NCI-H1930 (cell line): ENCODE results near the gene ANTXR1.

Experiments
- DNase-seq, 2 experiments: peaks; one replicate each; lab custom pipeline; 2025; lab: John Stamatoyannopoulos, UW

The ANTXR1 gene

DNA sequence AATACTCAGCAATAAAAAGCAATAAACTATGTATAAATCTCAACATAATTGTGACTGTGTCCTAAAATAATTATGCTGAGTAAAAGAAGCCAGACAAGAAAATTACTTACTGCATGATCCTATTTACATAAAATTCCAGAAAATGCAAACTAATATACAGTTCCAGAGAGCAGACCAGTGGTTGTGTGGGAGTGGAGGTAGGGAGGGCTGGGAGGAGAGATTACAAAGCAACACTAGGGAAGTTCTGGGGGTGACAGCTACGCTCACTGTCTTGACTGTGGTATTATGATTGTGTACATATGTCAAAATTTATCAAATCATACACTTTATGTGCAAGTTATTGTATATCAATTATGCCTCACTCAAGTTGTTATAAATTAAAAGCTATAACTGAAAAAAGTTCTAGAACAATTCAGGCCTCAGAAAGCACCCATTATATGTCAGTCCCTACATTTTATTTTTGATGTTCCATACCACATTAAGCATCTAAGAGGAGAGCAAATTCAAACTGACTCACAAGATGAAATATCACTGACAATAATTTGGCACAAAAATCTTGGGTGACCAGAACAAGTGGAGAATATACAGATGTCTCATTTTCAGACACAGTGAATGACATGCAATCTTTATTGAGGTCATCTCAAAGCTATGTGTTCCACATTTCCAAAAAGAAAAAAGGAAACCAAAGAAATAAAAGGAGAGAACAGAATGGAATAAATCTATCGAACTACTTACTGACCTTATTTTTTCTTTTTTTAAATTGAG, 85.1 kb downstream of the ANTXR1 start:
- DNase-seq: no peak

DNA sequence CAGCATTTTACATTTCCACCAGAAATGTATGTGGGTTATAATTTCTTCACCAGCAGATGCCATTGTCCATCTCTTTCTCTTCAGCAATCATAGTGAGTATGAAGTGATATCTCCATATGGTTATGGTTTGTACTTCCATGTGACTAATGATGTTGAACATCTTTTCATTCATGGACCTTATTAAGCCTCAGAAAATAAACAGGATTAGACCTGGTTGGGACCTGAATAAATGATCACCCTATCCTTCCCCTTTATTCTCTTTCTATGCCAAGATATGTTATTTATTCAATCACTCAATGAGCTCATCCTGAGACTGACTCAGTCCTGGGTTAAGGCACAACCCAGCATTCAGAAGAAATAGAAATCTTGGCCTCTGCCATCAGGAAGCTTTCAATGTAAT, 86.6 kb downstream of the ANTXR1 start:
- no peak for DNase-seq

- no peak for DNase-seq
These were observed 87.3 kb downstream of the ANTXR1 start for GRCh38 chr2:69100220-69100723.

GRCh38 chr2:69102041-69102593, 89.1 kb downstream of the ANTXR1 start:
- no peak for DNase-seq

DNA sequence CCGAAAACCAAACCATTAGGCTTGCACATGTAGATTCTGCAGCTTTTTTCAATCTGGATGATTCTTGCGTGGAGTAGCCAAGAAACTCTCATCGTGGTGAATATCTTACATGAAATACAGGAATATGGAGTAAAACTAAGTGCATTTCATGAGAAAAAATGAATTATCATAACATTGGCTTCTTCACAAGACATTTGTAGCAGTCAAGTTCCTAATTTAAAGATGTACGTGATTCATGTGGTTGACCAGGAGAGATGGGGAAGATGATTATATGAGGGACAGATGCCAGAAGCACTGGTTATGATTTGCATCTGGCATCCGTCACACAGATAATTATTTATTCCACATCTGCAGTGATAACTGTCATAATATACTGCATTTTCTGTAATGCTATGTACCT, 90.4 kb downstream of the ANTXR1 start:
- DNase-seq: no peak

DNA sequence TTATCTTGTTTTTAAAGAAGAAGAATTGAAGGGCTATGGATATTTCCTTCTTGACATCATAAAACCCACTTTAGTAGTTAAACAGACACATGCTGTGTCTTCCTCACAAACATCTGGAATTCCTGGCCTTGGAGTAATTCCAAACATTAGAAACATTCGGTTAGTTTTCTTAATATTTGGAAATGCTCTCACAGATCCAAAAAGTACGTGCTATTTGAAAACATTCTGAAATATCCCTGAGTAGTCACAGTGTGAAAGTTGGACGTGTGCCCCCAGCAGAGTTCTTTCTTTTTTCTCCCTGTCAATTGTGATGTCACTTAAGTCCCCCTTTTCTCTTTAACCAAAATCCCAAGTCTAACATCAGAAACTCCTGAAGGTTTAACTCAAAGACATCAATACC, 91.3 kb downstream of the ANTXR1 start:
- DNase-seq: no peak

- DNase-seq: no peak
These were observed 96.3 kb downstream of the ANTXR1 start for GRCh38 chr2:69109255-69109654.

DNA sequence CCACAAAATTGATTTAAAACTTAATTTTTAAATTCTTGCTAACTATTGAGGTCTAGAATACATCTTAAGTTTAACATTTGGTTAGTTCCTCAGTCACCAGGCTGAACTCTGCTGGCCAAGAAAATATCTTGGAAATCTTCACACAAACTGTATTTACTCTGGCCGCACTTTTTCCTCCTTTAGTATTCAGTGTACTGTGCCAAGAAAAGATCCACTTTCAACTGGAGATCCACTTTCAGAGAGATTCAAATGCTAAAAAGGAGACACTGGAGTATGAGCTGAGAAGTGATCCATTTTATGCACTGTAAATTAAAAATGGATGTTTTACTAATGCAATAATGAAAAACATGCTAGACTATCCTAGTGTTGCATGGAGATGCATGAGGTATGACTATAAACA, 98.1 kb downstream of the ANTXR1 start:
- DNase-seq: no peak

DNA sequence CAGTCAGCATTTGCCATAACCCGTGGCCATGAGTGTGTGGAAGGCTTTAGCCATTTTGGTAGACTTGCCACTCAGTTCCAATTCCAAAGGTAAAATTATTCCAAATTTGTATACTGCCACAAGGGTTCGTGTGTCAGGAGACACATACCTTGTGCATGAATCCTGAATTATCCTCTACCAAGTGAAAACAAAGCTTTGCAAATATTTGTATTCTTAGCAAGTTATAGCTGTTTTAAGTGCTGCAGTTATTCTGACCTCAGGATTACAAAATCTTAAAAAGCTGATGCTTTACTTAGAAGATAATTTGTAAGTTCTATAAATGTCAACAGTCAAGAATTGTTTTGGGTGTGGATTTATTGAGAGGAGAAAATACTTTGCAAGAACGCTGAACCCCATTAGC, 100.6 kb downstream of the ANTXR1 start:
- no peak for DNase-seq

DNA sequence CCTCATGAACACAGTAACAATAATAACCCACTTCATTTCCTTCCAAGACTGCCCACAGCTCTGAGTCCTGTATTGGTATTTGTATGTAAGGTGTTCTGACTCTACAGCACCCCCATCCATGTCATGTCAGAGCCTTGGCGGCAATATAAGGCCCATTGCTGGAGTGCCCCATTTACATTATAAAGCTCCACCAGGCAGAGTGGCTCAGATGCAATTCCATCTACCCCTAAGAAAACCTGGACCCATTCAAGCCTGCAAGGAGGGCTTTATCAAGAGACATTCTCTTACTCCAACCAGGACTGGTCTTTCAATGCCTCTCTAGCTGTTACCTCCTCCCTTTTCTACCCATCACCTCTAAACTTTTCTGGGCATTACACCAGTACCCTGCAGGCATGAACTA, 101.6 kb downstream of the ANTXR1 start:
- DNase-seq: no peak

- DNase-seq: no peak
These were observed 103.5 kb downstream of the ANTXR1 start for GRCh38 chr2:69116438-69116837.

- no peak for DNase-seq
These were observed 105.6 kb downstream of the ANTXR1 start for GRCh38 chr2:69118609-69119008.

DNA sequence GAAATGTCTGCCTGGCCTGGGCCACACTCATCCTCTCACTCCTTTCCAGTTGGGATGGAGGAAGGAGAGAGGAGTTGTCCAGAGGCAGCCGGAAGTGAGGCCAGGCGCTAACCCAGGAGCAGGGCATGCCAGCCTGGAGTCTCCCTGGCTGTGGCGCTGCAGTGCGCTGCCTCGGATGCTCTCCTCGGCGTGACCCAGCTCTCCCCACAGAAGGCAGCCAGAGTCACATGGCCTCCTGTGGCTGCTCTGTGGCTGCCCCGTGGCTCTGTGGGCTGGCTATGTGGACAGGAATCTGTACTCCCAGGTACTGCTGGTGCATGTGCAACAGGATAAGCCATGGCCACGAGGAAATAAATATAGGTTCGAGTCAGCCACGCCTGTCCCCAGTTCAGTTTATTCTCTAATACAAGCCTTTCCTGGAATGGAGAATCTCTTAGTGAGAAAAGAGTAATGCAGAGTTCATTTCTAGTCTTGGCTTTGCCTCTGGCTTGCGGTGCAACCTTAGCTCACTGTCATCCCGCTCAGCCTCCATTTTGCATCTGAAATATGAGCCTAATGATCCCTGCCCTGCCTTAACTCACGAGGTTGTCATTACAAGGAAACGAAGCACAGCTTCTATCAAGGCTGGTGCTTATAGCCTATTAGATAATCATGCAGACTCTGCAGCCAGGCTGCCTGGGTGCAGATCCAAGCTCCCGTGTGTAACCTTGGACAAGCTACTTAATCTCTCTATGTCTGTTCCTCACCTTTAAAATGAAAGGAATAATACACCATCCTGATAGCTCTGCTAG, 106.3 kb downstream of the ANTXR1 start:
- no peak for DNase-seq

DNA sequence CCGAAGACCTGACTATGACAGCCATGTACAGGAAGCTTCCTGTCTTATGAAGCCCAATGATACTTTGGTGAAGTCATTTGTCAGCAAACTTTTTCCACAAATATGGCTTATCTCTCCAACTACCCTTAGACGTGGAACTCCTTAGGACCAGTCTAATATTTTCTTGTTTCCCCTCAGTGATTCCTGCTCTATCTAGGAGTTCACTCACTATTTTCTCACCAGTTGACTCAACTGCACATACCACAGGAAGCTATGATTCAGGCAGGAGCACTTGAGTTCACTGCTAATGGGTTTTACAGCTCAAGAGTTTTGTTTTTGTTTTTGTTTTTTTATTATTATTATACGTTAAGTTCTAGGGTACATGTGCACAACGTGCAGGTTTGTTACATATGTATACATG, 109.3 kb downstream of the ANTXR1 start:
- DNase-seq: no peak

GRCh38 chr2:69123182-69123581, 110.2 kb downstream of the ANTXR1 start:
- no peak for DNase-seq

GRCh38 chr2:69124343-69124742, 111.4 kb downstream of the ANTXR1 start:
- DNase-seq: no peak

GRCh38 chr2:69125816-69126215, 112.8 kb downstream of the ANTXR1 start:
- DNase-seq: no peak

GRCh38 chr2:69126341-69126740, 113.4 kb downstream of the ANTXR1 start:
- no peak for DNase-seq

DNA sequence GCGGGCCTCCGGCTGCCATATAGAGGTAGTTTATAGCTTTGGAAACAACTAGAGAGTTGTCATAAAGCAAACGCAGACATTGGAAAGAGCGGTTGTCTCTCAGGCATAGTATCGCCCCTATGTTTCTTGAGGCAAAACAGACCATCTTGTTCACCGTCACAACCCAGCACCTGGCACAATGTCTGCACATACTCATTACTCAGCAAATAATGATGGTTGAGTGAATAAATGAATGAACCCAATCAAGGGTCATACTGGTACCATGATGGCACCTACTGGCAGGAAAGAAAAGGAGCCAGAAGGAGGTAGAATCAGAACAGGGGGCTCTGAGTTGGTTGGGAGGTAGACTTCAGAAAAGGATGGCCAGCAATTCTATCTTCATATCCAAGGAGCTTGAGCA, 118.5 kb downstream of the ANTXR1 start:
- DNase-seq: no peak

GRCh38 chr2:69131983-69132675, 119.2 kb downstream of the ANTXR1 start:
- no peak for DNase-seq

- DNase-seq: no peak
These were observed 120.1 kb downstream of the ANTXR1 start for GRCh38 chr2:69132960-69133590.

GRCh38 chr2:69133898-69134297, 120.9 kb downstream of the ANTXR1 start:
- no peak for DNase-seq
